Stimulated activated memory B cell treated with anti-CD40 and anti-IgM and Interleukin-4, amounts not matched to agents 10 μg/mL and 1 μg/mL and 100 μg/mL, for 72 hours (primary cell): ENCODE data around the gene CDKN1A.
A peak's percentile ranks its signal among the peaks of the same experiment; 100 is the strongest.
"Not testable (repeated sequence)": the region's sequence is repeated elsewhere in the genome, so short reads cannot be mapped to it uniquely, and the experiment has no call there.

Experiments
- ATAC-seq: fragments of 150-1000 bp; cut with Tn5 transposase; 2 replicates; pipeline ENCODE4 v1.10.0; 2021
- H3K27ac Mint-ChIP-seq: one replicate; pipeline ENCODE4 v1.8.0; 2022; ENCODE audit warnings: mild to moderate bottlenecking, mixed read lengths
- H3K27me3 Mint-ChIP-seq: one replicate; pipeline ENCODE4 v1.8.0; 2022; ENCODE audit warnings: mixed read lengths
- H3K36me3 Mint-ChIP-seq: one replicate; pipeline ENCODE4 v1.8.0; 2022; ENCODE audit warnings: mixed read lengths
- H3K4me1 Mint-ChIP-seq: one replicate; pipeline ENCODE4 v1.8.0; 2022; ENCODE audit warnings: mixed read lengths
- H3K4me3 Mint-ChIP-seq: one replicate; pipeline ENCODE4 v1.8.0; 2022; ENCODE audit warnings: mild to moderate bottlenecking, moderate library complexity, mixed read lengths
- H3K9me3 Mint-ChIP-seq: one replicate; pipeline ENCODE4 v1.8.0; 2022; ENCODE audit warnings: mixed read lengths

CDKN1A gene

GRCh38 chr6:36649701-36650484, 28.6 kb upstream of the CDKN1A start:
- peak overlapping the region; percentile 53 for H3K27ac Mint-ChIP-seq
- H3K4me1 Mint-ChIP-seq: peaks cover 28% of the 10 kb centered on the region
- H3K27me3 Mint-ChIP-seq: no peaks in the 10 kb centered on the region
- no peak overlapping the region for H3K4me3 Mint-ChIP-seq
- no peaks in the 10 kb centered on the region for H3K36me3 Mint-ChIP-seq
- no peaks in the 10 kb centered on the region for H3K9me3 Mint-ChIP-seq
- ATAC-seq: no peak

DNA sequence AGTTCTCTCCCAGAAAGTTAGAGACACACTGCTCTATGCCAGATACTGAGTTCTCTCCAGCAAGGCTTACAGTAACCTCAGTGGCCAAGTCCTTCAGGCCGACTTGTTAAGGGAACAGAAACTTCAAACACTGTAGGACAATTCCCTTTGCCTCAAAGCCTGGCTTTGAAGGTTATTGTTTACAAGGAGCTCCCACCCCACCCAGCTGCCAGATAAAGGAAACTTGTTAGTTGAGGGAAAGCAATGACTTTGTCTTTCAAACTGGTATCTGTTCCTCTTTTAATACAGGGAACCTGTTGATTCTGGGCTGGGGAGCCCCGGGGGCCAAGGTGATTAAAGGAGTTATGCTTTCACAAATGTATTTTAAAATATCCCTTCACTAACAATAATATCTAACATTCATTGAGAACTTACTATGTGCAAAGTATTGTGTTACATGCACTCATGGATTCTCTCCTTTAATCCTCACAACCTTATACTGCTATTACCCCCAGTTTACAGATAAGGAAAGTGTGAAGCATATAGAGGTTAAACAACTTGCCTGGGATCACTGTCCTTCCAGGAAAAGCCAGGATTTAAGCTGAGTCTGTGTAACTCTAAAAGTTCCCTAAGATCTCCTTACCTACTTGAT, 27.6 kb upstream of the CDKN1A start:
- Mint-ChIP-seq H3K27me3 (no peaks in the 10 kb centered on the region), H3K9me3 (no peaks in the 10 kb centered on the region), H3K4me3 (no peak overlapping the region), H3K27ac (peak overlapping the region; percentile 53), H3K4me1 (peaks cover 28% of the 10 kb centered on the region), H3K36me3 (no peaks in the 10 kb centered on the region)
- ATAC-seq: peak; percentile 85

DNA sequence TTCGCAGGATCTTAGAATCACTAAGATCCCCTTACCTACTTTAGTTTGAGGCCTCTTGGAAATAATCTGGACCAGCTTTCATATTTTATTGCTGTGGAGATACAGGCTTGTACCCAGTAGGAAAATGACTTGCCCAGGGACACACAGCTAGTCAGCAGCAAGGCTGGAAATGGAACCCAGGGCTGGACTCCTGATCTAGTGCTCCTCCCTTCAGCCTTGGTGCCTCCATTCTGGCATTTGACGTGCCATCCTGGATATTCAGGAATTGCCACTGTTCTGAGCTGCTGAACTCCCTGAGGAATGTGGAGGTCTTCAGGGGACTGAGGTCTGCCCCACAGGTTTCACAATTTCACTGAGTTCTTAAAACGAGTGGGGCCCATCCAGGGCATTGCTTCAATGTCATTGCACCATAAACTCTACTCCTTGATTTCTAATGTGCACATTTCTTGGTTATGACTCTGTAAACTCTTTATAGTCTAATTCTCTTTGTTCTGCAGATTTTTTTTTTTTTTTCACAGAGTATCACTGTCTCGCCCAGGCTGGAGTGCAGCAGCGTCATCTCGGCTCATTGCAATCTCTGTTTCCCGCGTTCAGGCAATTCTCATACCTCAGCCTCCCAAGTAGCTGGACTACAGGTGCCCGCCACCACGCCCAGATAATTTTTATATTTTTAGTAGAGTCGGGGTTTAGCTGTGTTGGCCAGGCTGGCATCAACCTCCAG, 26.7 kb upstream of the CDKN1A start:
- Mint-ChIP-seq H3K9me3 (no peaks in the 10 kb centered on the region), H3K27me3 (no peaks in the 10 kb centered on the region), H3K36me3 (no peaks in the 10 kb centered on the region), H3K27ac (peak overlapping the region; percentile 24), H3K4me1 (peaks cover 28% of the 10 kb centered on the region), H3K4me3 (no peak overlapping the region)
- ATAC-seq: no peak

DNA sequence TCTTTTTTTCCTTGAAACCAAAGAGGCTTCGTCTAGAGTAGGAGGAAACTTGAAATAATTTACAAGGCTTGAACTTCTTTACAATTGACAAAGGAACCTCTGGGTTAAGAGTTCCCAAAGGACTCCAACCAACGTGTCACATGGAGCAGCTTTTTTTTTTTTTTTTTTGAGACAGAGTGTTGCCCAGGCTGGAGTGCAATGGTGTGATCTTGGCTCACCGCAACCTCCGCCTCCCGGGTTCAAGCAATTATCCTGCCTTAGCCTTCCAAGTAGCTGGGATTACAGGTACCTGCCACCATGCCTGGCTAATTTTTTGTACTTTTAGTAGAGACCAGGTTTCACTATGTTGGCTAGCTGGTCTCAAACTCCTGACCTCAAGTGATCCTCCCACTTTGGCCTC, 24.0 kb upstream of the CDKN1A start:
- H3K27me3 Mint-ChIP-seq, H3K27ac Mint-ChIP-seq, H3K9me3 Mint-ChIP-seq, H3K36me3 Mint-ChIP-seq, ATAC-seq, H3K4me3 Mint-ChIP-seq: not testable (repeated sequence)
- H3K4me1 Mint-ChIP-seq: peaks cover 28% of the 10 kb centered on the region

DNA sequence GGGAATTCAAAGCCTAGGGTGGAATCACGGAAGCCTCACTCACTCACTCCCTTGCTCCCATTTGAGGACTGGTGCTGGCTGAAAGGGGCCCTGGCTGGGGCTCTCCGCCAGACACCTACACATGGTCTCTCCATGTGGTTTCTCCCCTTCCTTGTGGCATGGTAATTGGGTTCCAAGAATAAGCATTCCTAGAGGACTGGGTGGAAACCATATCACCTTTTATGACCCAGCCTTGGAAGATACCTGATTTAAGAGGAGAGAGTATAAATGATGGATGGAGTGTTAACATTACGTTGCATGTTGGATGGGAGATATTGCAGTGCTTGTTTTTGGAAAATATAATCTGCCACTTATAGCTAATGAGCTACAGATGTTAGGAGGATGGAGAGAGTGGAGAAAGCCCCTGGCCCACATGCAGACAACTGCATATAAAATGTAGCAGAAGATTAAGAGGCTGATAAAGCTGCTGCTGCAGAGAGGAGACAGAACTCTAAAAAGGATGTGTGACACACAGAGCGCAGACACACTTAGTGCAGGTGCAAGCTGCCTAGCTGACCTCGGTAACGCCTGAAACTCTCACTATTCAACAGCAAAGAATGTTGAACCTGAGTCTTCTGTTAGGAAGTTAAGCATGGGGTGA, 23.3 kb upstream of the CDKN1A start:
- no peak for ATAC-seq
- no peaks in the 10 kb centered on the region for H3K36me3 Mint-ChIP-seq
- no peak overlapping the region for H3K27ac Mint-ChIP-seq
- peaks cover 21% of the 10 kb centered on the region for H3K4me1 Mint-ChIP-seq
- no peak overlapping the region for H3K4me3 Mint-ChIP-seq
- H3K27me3 Mint-ChIP-seq: peaks cover 10% of the 10 kb centered on the region
- H3K9me3 Mint-ChIP-seq: no peaks in the 10 kb centered on the region

DNA sequence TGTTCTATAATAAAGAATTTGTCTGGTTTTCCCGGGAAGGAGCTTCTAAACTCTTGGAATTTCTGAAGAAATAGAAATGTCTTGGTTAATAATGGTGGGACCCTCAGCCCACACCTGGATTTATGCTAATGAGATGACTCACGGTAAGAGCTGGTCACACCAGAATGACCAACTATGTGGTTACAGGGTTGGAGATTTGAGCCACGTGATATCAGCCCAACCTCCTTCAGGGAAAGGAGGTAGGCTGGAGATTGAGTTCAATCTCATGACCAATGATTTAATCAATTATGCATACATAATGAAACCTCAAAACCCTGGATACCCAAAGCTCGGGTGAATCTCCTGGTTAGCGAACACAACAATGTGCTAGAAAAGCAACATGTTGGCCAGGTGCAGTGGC, 22.1 kb upstream of the CDKN1A start:
- Mint-ChIP-seq H3K27me3 (peaks cover 10% of the 10 kb centered on the region), H3K4me3 (no peak overlapping the region), H3K27ac (no peak overlapping the region), H3K36me3 (no peaks in the 10 kb centered on the region), H3K9me3 (no peaks in the 10 kb centered on the region), H3K4me1 (peaks cover 8% of the 10 kb centered on the region)
- no peak for ATAC-seq

DNA sequence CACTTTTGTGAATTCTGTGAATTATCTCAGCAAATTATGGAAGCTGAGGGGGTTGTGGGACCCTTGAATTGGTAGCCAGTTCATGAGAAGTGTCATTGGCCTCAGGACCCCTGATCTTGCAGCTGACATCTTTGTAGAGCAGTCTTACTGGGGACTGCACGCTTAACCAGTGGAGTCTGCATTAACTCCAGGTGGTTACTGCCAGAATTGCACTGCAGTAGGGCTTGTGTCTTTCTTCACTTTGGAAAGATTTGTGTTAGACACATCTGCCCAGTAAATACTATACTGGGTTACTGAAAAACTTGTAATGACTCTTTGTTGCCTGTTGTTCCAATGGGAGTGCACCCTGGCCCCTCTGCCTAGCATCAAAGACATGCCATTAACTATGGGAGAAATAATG, 21.2 kb upstream of the CDKN1A start:
- Mint-ChIP-seq H3K9me3 (no peaks in the 10 kb centered on the region), H3K27me3 (peaks cover 10% of the 10 kb centered on the region), H3K4me3 (no peak overlapping the region), H3K27ac (no peak overlapping the region), H3K36me3 (no peaks in the 10 kb centered on the region), H3K4me1 (peaks cover 4% of the 10 kb centered on the region)
- no peak for ATAC-seq

- H3K4me1 Mint-ChIP-seq: peaks cover 12% of the 10 kb centered on the region
- ATAC-seq: no peak
- H3K9me3 Mint-ChIP-seq: no peaks in the 10 kb centered on the region
- H3K36me3 Mint-ChIP-seq: no peaks in the 10 kb centered on the region
- H3K27ac Mint-ChIP-seq: no peak overlapping the region
- peaks cover 10% of the 10 kb centered on the region for H3K27me3 Mint-ChIP-seq
- H3K4me3 Mint-ChIP-seq: no peak overlapping the region
Observed at GRCh38 chr6:36657942-36658544, 20.5 kb upstream of the CDKN1A start.

- Mint-ChIP-seq H3K4me1 (peaks cover 17% of the 10 kb centered on the region), H3K4me3 (no peak overlapping the region), H3K9me3 (no peaks in the 10 kb centered on the region), H3K27ac (no peak overlapping the region), H3K36me3 (no peaks in the 10 kb centered on the region), H3K27me3 (peaks cover 10% of the 10 kb centered on the region)
- ATAC-seq: no peak
Observed at GRCh38 chr6:36659271-36659670, 19.2 kb upstream of the CDKN1A start.

- no peaks in the 10 kb centered on the region for H3K9me3 Mint-ChIP-seq
- no peak overlapping the region for H3K4me3 Mint-ChIP-seq
- ATAC-seq: no peak
- no peaks in the 10 kb centered on the region for H3K36me3 Mint-ChIP-seq
- H3K4me1 Mint-ChIP-seq: peaks cover 30% of the 10 kb centered on the region
- H3K27me3 Mint-ChIP-seq: peaks cover 10% of the 10 kb centered on the region
- H3K27ac Mint-ChIP-seq: no peak overlapping the region
Observed at GRCh38 chr6:36660771-36661471, 17.6 kb upstream of the CDKN1A start.

GRCh38 chr6:36662380-36662779, 16.1 kb upstream of the CDKN1A start:
- peaks cover 43% of the 10 kb centered on the region for H3K4me1 Mint-ChIP-seq
- H3K27me3 Mint-ChIP-seq: peaks cover 10% of the 10 kb centered on the region
- H3K27ac Mint-ChIP-seq: peak overlapping the region; percentile 13
- no peak overlapping the region for H3K4me3 Mint-ChIP-seq
- no peak for ATAC-seq
- H3K36me3 Mint-ChIP-seq: no peaks in the 10 kb centered on the region
- no peaks in the 10 kb centered on the region for H3K9me3 Mint-ChIP-seq

GRCh38 chr6:36662827-36663256, 15.7 kb upstream of the CDKN1A start:
- H3K4me3 Mint-ChIP-seq: no peak overlapping the region
- ATAC-seq: no peak
- peaks cover 47% of the 10 kb centered on the region for H3K4me1 Mint-ChIP-seq
- H3K36me3 Mint-ChIP-seq: no peaks in the 10 kb centered on the region
- no peaks in the 10 kb centered on the region for H3K9me3 Mint-ChIP-seq
- peaks cover 10% of the 10 kb centered on the region for H3K27me3 Mint-ChIP-seq
- peak overlapping the region; percentile 13 for H3K27ac Mint-ChIP-seq

- no peak overlapping the region for H3K4me3 Mint-ChIP-seq
- no peak for ATAC-seq
- H3K4me1 Mint-ChIP-seq: peaks cover 52% of the 10 kb centered on the region
- peaks cover 10% of the 10 kb centered on the region for H3K27me3 Mint-ChIP-seq
- H3K27ac Mint-ChIP-seq: peak overlapping the region; percentile 13
- H3K36me3 Mint-ChIP-seq: no peaks in the 10 kb centered on the region
- H3K9me3 Mint-ChIP-seq: no peaks in the 10 kb centered on the region
Observed at GRCh38 chr6:36663504-36664446, 14.7 kb upstream of the CDKN1A start.

DNA sequence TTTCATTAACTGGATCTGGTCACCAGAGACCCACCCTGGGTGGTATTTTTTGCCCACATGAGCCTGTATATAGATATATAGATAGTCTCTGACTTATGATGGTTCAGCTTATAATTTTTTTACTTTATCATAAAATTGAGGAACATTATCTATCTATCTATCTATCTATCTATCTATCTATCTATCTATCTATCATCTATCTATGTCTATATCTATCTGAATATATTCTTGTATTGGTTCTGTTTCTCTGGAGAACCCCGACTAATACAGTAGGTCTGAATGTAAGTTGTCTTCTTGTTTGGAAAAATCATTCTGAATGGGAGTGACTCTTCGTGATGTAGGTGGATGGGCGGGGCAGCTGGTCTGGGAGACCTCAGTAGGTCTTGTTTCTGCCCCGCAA, 13.3 kb upstream of the CDKN1A start:
- ATAC-seq: no peak
- peaks cover under 1% of the 10 kb centered on the region for H3K27me3 Mint-ChIP-seq
- H3K4me3 Mint-ChIP-seq: no peak overlapping the region
- no peaks in the 10 kb centered on the region for H3K9me3 Mint-ChIP-seq
- H3K4me1 Mint-ChIP-seq: peaks cover 52% of the 10 kb centered on the region
- no peaks in the 10 kb centered on the region for H3K36me3 Mint-ChIP-seq
- no peak overlapping the region for H3K27ac Mint-ChIP-seq
